ENCODE results near the gene TMEM59L. TPM values are rescaled to one million over a fixed set of nuclear protein-coding genes. Genes with fewer than 3 reads are reported as not detected.

Gene TMEM59L
- polyA plus RNA-seq, 6 donors from 2014 or later = not detected

GRCh38 chr19:18654469-18654868 lies 41.8 kb downstream of the TMEM59L start:
- Mint-ChIP-seq H3K4me1 (peaks cover 43 to 47% (median 45%) of the 10 kb centered on the region in 3 donors), H3K36me3 (peaks cover 0 to 18% of the 10 kb centered on the region in 2 donors), H3K27me3 (peaks cover 0 to 4% (median 0%) of the 10 kb centered on the region in 3 donors), H3K27ac (no peak overlapping the region), H3K4me3 (peak overlapping the region in 1 of 8 donors; percentile 60), H3K9me3 (peaks cover 0 to 10% (median 0%) of the 10 kb centered on the region in 7 donors)
- ATAC-seq (ENCODE audit: low read depth in 2 of 2) (no peak), DNase-seq (no peak)

DNA sequence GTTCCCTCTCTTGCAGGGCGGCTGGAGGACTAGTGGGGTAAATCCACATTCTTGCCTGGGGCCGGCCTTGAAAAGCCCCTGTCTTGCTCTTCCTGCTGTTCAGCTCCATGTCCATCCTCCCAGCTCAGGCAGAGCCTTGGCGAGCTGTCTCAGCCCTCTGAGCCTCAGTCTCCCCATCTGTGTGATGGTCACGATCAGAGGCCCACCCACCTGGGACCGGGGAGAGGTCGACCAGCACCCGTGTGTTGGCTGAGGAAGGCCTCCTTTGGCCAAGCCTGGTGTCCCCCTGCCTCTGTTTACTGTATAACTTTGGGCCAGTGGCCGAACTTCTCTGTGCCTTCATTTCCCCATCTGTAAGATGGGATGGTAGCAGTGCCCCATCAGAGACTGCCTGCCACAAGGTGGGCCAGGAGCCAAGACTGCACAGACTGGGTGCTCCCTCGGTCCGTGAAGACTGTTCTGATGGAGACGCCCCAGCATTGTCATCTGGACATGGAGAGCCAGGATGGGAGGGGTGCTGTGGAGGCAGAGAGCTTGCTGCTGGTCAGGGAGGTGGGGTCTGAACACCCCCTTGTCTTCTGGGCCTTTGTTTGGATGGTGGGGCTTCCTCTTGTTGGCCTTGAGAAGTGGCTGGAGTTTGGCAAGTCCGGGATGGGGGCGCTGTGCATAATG lies 42.6 kb downstream of the TMEM59L start:
- peaks cover 0 to 18% of the 10 kb centered on the region in 2 donors for H3K36me3 Mint-ChIP-seq
- no peak overlapping the region for H3K4me3 Mint-ChIP-seq
- ATAC-seq (ENCODE audit: low read depth in 2 of 2) = no peak
- H3K4me1 Mint-ChIP-seq = peaks cover 36 to 41% (median 39%) of the 10 kb centered on the region in 3 donors
- H3K9me3 Mint-ChIP-seq = peaks cover 0 to 10% (median 0%) of the 10 kb centered on the region in 7 donors
- H3K27me3 Mint-ChIP-seq = peaks cover 0 to 4% (median 0%) of the 10 kb centered on the region in 3 donors
- no peak for DNase-seq
- peak overlapping the region in 1 of 6 donors; percentile 42 for H3K27ac Mint-ChIP-seq

DNA sequence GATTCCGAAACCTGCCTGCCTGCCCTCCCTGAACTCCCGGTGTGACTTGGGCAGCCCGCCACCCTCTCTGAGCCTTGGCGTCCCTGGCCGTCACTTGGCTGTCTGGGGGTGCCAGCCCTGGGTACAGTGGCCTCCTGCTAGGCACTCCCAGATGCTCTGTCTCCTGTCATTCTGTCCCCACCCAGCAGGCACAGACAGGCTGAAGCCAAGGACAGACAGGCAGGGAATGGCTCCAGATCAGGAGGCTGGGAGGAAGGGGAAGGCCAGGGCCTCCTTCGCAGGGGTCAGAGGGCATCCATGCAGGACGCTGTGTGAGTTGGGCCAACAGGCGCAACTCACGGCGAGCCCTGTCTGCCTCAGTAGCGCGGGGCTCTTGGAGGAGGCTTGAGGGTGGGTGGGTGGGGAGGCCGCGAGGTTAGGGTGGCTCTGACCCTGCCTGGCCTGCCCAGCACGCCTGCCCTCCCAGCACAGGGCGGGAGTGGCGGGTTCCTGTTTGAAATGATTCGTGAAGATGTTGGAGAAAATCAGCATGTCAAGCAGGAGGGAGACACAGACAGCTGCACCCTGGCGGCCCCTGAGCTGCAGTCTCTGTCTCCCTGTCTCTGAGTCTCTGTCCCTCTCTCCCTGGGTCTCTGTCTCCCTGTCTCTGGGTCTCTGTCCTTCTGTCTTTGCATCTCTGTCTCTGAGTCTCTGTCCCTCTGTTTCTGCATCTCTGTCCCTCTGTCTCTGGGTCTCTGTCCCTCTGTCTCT lies 43.8 kb downstream of the TMEM59L start:
- Mint-ChIP-seq H3K4me3 (no peak overlapping the region), H3K27me3 (peaks cover 0 to 4% (median 0%) of the 10 kb centered on the region in 3 donors), H3K4me1 (peaks cover 38 to 42% (median 39%) of the 10 kb centered on the region in 3 donors), H3K36me3 (peaks cover 0 to 18% of the 10 kb centered on the region in 2 donors), H3K9me3 (peaks cover 0 to 10% (median 0%) of the 10 kb centered on the region in 7 donors), H3K27ac (no peak overlapping the region)
- no peak for DNase-seq
- no peak for ATAC-seq (ENCODE audit: low read depth in 2 of 2)

GRCh38 chr19:18657590-18658365 lies 45.1 kb downstream of the TMEM59L start:
- H3K4me3 Mint-ChIP-seq = peak overlapping the region in 1 of 8 donors; percentile 5
- no peak for ATAC-seq (ENCODE audit: low read depth in 2 of 2)
- peaks cover 0 to 10% (median 0%) of the 10 kb centered on the region in 7 donors for H3K9me3 Mint-ChIP-seq
- H3K27me3 Mint-ChIP-seq = peaks cover 0 to 4% (median 0%) of the 10 kb centered on the region in 3 donors
- H3K36me3 Mint-ChIP-seq = peaks cover 0 to 18% of the 10 kb centered on the region in 2 donors
- peaks cover 33 to 43% (median 35%) of the 10 kb centered on the region in 3 donors for H3K4me1 Mint-ChIP-seq
- peak overlapping the region in 2 of 6 donors; percentile 75 to 77 for H3K27ac Mint-ChIP-seq
- DNase-seq = no peak

- DNase-seq = no peak
- Mint-ChIP-seq H3K4me1 (peaks cover 35 to 41% (median 35%) of the 10 kb centered on the region in 3 donors), H3K4me3 (peak overlapping the region in 4 of 8 donors; percentile 5 to 84 (median 29)), H3K27me3 (peaks cover 0 to 4% (median 0%) of the 10 kb centered on the region in 3 donors), H3K27ac (peak overlapping the region in 5 of 6 donors; percentile 8 to 87 (median 74)), H3K36me3 (peaks cover 0 to 18% of the 10 kb centered on the region in 2 donors), H3K9me3 (peaks cover 0 to 10% (median 0%) of the 10 kb centered on the region in 7 donors)
- ATAC-seq (ENCODE audit: low read depth in 2 of 2) = no peak
These were observed 45.7 kb downstream of the TMEM59L start for GRCh38 chr19:18658366-18658855.

- Mint-ChIP-seq H3K27ac (peak overlapping the region; percentile 66 to 91 (median 76)), H3K4me3 (peak overlapping the region; percentile 3 to 84 (median 72))
- ATAC-seq (ENCODE audit: low read depth in 2 of 2) = peak; percentile 91 to 97
These were observed 46.8 kb downstream of the TMEM59L start for GRCh38 chr19:18659281-18660050.

GRCh38 chr19:18660051-18660910 lies 47.6 kb downstream of the TMEM59L start:
- Mint-ChIP-seq H3K4me3 (peak overlapping the region in 3 of 8 donors; percentile 5 to 71 (median 15)), H3K4me1 (peaks cover 31 to 35% (median 35%) of the 10 kb centered on the region in 3 donors), H3K27me3 (peaks cover 0 to 4% (median 0%) of the 10 kb centered on the region in 3 donors), H3K9me3 (no peaks in the 10 kb centered on the region), H3K36me3 (peaks cover 0 to 6% of the 10 kb centered on the region in 2 donors), H3K27ac (peak overlapping the region in 2 of 6 donors; percentile 44 to 74)
- no peak for DNase-seq
- ATAC-seq (ENCODE audit: low read depth in 2 of 2) = no peak

More at GRCh38 chr19:18659281-18660050, 46.8 kb downstream of the TMEM59L start:
- Mint-ChIP-seq H3K9me3 (peaks cover 0 to 4% (median 0%) of the 10 kb centered on the region in 7 donors), H3K36me3 (peaks cover 0 to 11% of the 10 kb centered on the region in 2 donors), H3K4me1 (peaks cover 34 to 39% (median 35%) of the 10 kb centered on the region in 3 donors), H3K27me3 (peaks cover 0 to 4% (median 0%) of the 10 kb centered on the region in 3 donors)
- peak; percentile 52 for DNase-seq

- H3K27ac Mint-ChIP-seq = peak overlapping the region in 2 of 6 donors; percentile 66 to 74
- no peak overlapping the region for H3K4me3 Mint-ChIP-seq
- no peak for DNase-seq
- H3K9me3 Mint-ChIP-seq = no peaks in the 10 kb centered on the region
- ATAC-seq (ENCODE audit: low read depth in 2 of 2) = no peak
- H3K36me3 Mint-ChIP-seq = peaks cover 0 to 6% of the 10 kb centered on the region in 2 donors
- H3K4me1 Mint-ChIP-seq = peaks cover 34 to 37% (median 35%) of the 10 kb centered on the region in 3 donors
- peaks cover 0 to 4% (median 0%) of the 10 kb centered on the region in 3 donors for H3K27me3 Mint-ChIP-seq
These were observed 48.4 kb downstream of the TMEM59L start for GRCh38 chr19:18660939-18661670.

DNA sequence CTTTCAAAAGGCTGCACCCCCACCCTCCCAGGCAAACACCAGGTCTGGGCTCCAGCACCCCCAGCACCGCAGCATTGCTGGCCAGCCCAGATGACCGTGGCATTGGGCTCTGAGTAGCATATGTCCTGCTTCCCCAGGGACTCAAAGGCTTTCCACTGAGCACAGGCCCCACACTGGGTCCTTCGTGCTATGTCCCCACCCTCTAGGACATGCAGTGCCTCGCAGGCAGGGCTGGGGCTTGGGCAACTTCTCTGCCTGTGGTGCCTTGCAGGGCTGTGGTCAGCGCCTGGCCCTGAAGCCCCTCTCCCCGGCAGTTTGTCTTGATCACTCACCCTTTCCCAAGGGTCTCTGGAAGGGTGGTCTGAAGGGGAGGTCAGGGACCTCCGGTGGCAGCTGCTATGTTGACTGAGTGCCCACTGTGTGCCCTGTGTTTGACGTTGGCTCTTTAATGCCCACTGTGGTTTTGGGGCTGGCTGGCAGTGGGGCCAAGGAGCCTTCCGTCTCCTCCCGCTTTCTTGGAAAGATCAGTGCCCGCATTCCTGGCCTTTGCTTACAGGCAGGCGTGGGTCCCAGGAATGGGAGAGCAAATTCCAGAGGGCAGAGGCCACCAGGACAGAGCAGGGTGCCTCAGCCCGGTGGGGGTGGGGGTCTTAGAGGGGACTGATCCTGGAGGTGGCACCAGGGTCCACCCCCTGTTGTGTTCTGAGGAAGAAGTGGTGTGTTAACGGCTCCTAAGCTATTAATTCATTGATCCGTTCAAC lies 50.5 kb downstream of the TMEM59L start:
- Mint-ChIP-seq H3K36me3 (no peaks in the 10 kb centered on the region), H3K4me3 (peak overlapping the region in 1 of 8 donors; percentile 16), H3K27ac (peak overlapping the region in 1 of 6 donors; percentile 56), H3K27me3 (peaks cover 0 to 4% (median 0%) of the 10 kb centered on the region in 3 donors), H3K4me1 (peaks cover 23 to 33% (median 29%) of the 10 kb centered on the region in 3 donors), H3K9me3 (no peaks in the 10 kb centered on the region)
- no peak for DNase-seq
- ATAC-seq (ENCODE audit: low read depth in 2 of 2) = no peak

DNA sequence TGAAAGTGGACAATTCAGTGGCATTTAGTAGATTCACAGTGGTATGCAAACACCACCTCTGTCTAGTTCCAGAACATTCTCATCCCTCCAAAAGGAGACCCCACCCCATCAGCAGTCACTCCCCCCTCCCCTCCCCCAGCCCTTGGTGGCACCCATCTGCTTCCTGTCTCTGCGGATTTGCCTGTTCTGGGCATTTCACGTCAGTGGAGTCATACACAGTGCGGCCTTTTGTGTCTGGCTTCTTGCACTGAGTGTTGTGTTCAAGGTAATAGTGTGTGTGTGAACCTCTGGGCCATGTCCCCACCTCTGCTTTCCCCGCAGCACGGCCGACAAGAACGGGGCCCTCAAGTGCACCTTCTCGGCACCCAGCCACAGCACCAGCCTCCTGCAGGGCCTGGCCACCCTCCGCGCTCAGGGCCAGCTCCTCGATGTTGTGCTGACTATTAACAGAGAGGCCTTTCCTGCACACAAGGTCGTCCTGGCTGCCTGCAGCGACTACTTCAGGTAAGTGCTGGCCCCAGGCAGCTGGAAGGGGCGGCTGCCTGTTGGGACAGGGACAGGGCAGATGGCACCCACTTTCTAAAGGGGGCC lies 51.4 kb downstream of the TMEM59L start:
- no peak for DNase-seq
- no peaks in the 10 kb centered on the region for H3K27me3 Mint-ChIP-seq
- peaks cover 14 to 24% (median 21%) of the 10 kb centered on the region in 3 donors for H3K4me1 Mint-ChIP-seq
- H3K9me3 Mint-ChIP-seq = no peaks in the 10 kb centered on the region
- H3K4me3 Mint-ChIP-seq = peak overlapping the region in 1 of 8 donors; percentile 41
- ATAC-seq (ENCODE audit: low read depth in 2 of 2) = peak in 1 of 2 donors; percentile 33
- no peaks in the 10 kb centered on the region for H3K36me3 Mint-ChIP-seq
- H3K27ac Mint-ChIP-seq = peak overlapping the region in 1 of 6 donors; percentile 18

Measured in naive B cell (primary cell).